ENCODE measurements around the gene TBC1D2. TPM values are rescaled to one million over a fixed set of nuclear protein-coding genes. Genes with fewer than 3 reads are reported as not detected.

Gene TBC1D2
- total RNA-seq, 4 donors from 2014 or later: 4.9 to 9.8 (median 7.8) TPM

DNA sequence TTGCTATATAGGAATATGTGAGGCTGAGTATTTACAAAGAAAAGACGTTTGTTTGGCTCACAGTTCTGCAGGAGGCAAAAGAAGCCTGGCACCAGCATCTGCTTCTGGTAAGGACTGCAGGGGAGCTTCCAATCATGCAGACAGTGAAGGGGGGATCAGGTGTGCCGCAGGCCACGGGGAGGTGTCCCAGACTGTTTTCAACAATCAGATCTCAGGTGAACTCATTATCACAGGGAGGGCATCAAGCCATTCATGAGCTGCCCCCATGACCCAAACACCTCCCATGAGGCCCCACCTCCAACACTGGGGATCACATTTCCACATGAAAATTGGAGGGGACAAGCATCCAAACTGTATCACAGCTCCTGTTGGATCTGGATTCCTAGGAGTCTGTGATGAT lies 106.0 kb downstream of the TBC1D2 start:
- Histone ChIP-seq H3K4me1 (no peaks in the 10 kb centered on the region), H3K9me3 (no peaks in the 10 kb centered on the region), H3K27ac (no peak overlapping the region), H3K4me3 (no peak overlapping the region), H3K27me3 (no peaks in the 10 kb centered on the region), H3K36me3 (no peaks in the 10 kb centered on the region)
- TF ChIP-seq CTCF (IDR thresholded peaks at IDR 0.05) (no peak), POLR2A (IDR thresholded peaks at IDR 0.05) (no peak)
- WGBS, 2 donors (ENCODE audit: low coverage in 1 of 2): 14 to 58% methylated on average over 1 to 2 of the region's 3 CpGs
- ATAC-seq: no peak

Small RNAs within 50 kb of the gene (small RNA-seq; reads per million reads assigned to genes)
- gene MIR6854: 0 reads per million in 4 donors

Other genes with a start within 250 kb of the TBC1D2 start
- gene NANS, start 198.9 kb downstream of the TBC1D2 start, total RNA-seq: 10 to 100 TPM; 21.5 to 58.3 (median 40.0) TPM
- gene TRIM14, start 136.4 kb downstream of the TBC1D2 start, total RNA-seq: 10 to 100 TPM in 3 of 4 donors, 1 to 10 TPM in 1; 7.5 to 12.5 (median 10.5) TPM
- gene CORO2A, start 63.0 kb downstream of the TBC1D2 start, total RNA-seq: 1 to 10 TPM in 1 of 4 donors, under 1 TPM in 3; 0.77 to 4.8 (median 0.86) TPM

Data from gastroesophageal sphincter (tissue), 4 donors.